SK-MEL-5 (cell line): ENCODE results near the gene MPIG6B. TPM values are rescaled to one million over a fixed set of nuclear protein-coding genes. Genes with fewer than 3 reads are reported as not detected.

Source experiments
- DNase-seq: peaks from one replicate; pipeline ENCODE4 v3.0.0-alpha.2; 2016; ENCODE audit warnings: low read depth, low spot score
- in situ Hi-C: cut with HindIII; loops from 2 replicates; pipeline ENCODE4 v1.10.0; 2016; ENCODE audit warnings: low sequenced_read_pairs, high pct_unique_total_duplicates, low pct_unique_long_range_greater_than_20kb
- small RNA-seq, 2 experiments: library from RNA; depleted of rRNA; stranded (forward); fragments of <200 nt; gene quantifications; one replicate each; pipeline ENCODE3, GENCODE V24; 2014
- total RNA-seq: library from RNA; depleted of rRNA; stranded (reverse); fragments of >200 nt; shearing (Covaris generic); gene quantifications from 2 replicates; pipeline ENCODE4 v1.2.3, GENCODE V29; 2014; rRNA removed

The MPIG6B gene
- total RNA-seq, 1 experiment from 2014 or later = not detected

DNA sequence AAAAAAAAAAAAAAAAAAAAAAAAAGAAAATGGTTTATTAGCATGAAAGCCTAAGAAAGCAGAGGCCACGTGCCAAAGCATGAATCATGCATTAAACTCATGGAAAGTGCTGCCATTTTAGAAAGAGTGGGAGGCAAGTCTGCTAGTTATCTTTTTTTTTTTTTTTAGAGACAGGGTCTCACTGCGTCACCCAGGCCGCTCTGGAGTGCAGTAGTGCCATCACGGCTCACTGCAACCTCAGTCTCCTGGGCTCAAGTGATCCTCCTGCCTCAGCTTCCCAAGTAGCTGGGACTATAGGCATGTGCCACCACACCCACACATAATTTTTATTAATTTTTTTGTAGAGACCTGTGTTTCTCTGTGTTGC, 48.8 kb downstream of the MPIG6B start:
- DNase-seq = no peak
- in situ Hi-C loops = no loop called here

- DNase-seq = no peak
- in situ Hi-C loops = no loop called here
Measured at GRCh38 chr6:31775184-31775583, 52.0 kb downstream of the MPIG6B start.

DNA sequence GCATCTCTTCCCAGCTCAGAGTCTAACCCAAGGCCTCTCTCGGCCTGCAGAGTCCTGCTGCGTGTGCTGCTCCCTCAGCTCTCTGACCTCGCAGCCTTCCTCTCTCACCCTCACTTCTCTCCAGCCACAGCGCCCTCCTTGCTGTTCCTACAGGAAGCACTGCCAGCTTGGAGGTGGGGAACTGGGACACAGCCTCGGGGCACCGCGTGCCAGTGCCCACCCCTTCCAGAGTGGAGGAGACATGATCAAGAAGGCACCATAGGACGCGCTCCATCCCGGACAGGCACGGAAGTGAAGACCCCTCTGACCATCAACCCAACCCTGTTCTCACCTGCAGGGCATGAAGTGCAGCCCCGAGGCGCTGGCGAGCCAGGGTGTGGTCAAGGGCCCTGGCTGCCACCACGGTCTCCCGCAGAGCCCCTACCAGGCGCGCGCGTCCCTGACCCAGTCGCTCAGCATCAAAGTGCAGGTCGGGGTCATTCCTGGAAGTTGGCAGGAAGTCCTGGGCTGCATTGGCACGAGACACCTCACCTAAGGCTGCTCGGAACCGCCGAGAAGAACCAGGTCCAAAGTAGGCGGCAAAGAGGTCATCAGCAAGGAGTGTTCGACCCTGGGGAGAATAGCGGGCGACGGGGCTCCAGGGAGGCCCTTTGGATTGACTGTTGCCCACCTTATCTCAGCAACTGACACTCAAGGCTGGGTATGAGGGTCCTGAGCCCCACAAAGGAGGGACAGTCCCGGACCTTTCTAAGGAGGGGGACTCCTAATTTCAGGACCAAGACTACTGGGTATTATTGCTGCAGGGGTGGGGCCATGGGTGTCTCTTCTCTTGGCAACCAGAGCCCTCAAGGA, 52.7 kb downstream of the MPIG6B start:
- in situ Hi-C loops = no loop called here
- no peak for DNase-seq

Small RNA genes lying within 50 kb of the gene (small RNA-seq; reads per million reads assigned to genes)
- gene LY6G6D (0 reads per million in 2 experiments), gene MIR4646 (0 reads per million in 2 experiments), gene MSH5-SAPCD1 (0 reads per million in 2 experiments), gene RNU6-850P (0 reads per million in 2 experiments), gene SAPCD1 (0 reads per million in 2 experiments)

Other genes starting within 250 kb of the MPIG6B start
- gene MICB, start 225.2 kb upstream of the MPIG6B start, total RNA-seq = 4.9 and 7.0 TPM in 2 replicates
- not detected in 2 replicates for gene MCCD1, start 194.4 kb upstream of the MPIG6B start, total RNA-seq
- 384 and 391 TPM in 2 replicates for gene DDX39B, start 181.4 kb upstream of the MPIG6B start, total RNA-seq
- 0.32 and 0.45 TPM in 2 replicates for gene ATP6V1G2, start 176.8 kb upstream of the MPIG6B start, total RNA-seq
- gene NFKBIL1, start 175.8 kb upstream of the MPIG6B start, total RNA-seq = 17.2 and 17.8 TPM in 2 replicates
- not detected in 2 replicates for gene LTA, start 151.1 kb upstream of the MPIG6B start, total RNA-seq
- gene TNF, start 147.8 kb upstream of the MPIG6B start, total RNA-seq = not detected in 2 replicates
- gene LTB, start 140.9 kb upstream of the MPIG6B start, total RNA-seq = not detected in 2 replicates
- not detected in 2 replicates for gene LST1, start 137.1 kb upstream of the MPIG6B start, total RNA-seq
- gene NCR3, start 130.4 kb upstream of the MPIG6B start, total RNA-seq = not detected in 2 replicates
- not detected in 2 replicates for gene AIF1, start 108.1 kb upstream of the MPIG6B start, total RNA-seq
- 32.0 and 48.6 TPM in 2 replicates for gene PRRC2A, start 102.7 kb upstream of the MPIG6B start, total RNA-seq
- gene BAG6, start 70.7 kb upstream of the MPIG6B start, total RNA-seq = 110 and 149 TPM in 2 replicates
- 0.42 and 0.43 TPM in 2 replicates for gene APOM, start 67.5 kb upstream of the MPIG6B start, total RNA-seq
- gene C6orf47, start 62.6 kb upstream of the MPIG6B start, total RNA-seq = 24.5 and 25.6 TPM in 2 replicates
- 17.8 and 18.5 TPM in 2 replicates for gene GPANK1, start 58.4 kb upstream of the MPIG6B start, total RNA-seq
- gene CSNK2B, start 57.3 kb upstream of the MPIG6B start, total RNA-seq = 213 and 226 TPM in 2 replicates
- gene LY6G5B, start 53.4 kb upstream of the MPIG6B start, total RNA-seq = 0.85 and 0.87 TPM in 2 replicates
- gene LY6G5C, start 42.3 kb upstream of the MPIG6B start, total RNA-seq = 0.48 TPM in 1 of 2 replicates, not detected in the other
- gene ABHD16A, start 20.0 kb upstream of the MPIG6B start, total RNA-seq = 53.0 and 55.0 TPM in 2 replicates
- not detected in 2 replicates for gene LY6G6F, start 16.5 kb upstream of the MPIG6B start, total RNA-seq
- not detected in 2 replicates for gene LY6G6D, start 8.0 kb upstream of the MPIG6B start, total RNA-seq
- gene LY6G6C, start 1.6 kb upstream of the MPIG6B start, total RNA-seq = not detected in 2 replicates
- gene DDAH2, start 5.9 kb downstream of the MPIG6B start, total RNA-seq = 4.6 and 4.7 TPM in 2 replicates
- 466 and 467 TPM in 2 replicates for gene CLIC1, start 13.2 kb downstream of the MPIG6B start, total RNA-seq
- gene MSH5, start 16.6 kb downstream of the MPIG6B start, total RNA-seq = 16.1 and 17.5 TPM in 2 replicates
- 1.1 and 1.7 TPM in 2 replicates for gene SAPCD1, start 39.3 kb downstream of the MPIG6B start, total RNA-seq
- not detected in 2 replicates for gene VWA7, start 54.0 kb downstream of the MPIG6B start, total RNA-seq
- gene VARS1, start 72.4 kb downstream of the MPIG6B start, total RNA-seq = 38.9 and 53.0 TPM in 2 replicates
- gene LSM2, start 83.6 kb downstream of the MPIG6B start, total RNA-seq = 45.6 and 47.0 TPM in 2 replicates
- 0.29 TPM in 2 replicates for gene HSPA1L, start 91.9 kb downstream of the MPIG6B start, total RNA-seq
- 7.1 and 8.2 TPM in 2 replicates for gene HSPA1A, start 92.2 kb downstream of the MPIG6B start, total RNA-seq
- 104 TPM in 2 replicates for gene HSPA1B, start 104.4 kb downstream of the MPIG6B start, total RNA-seq
- 213 and 215 TPM in 2 replicates for gene NEU1, start 139.4 kb downstream of the MPIG6B start, total RNA-seq
- not detected in 2 replicates for gene SLC44A4, start 155.6 kb downstream of the MPIG6B start, total RNA-seq
- gene EHMT2, start 174.3 kb downstream of the MPIG6B start, total RNA-seq = 39.4 and 47.7 TPM in 2 replicates
- gene ZBTB12, start 178.7 kb downstream of the MPIG6B start, total RNA-seq = 1.3 and 2.2 TPM in 2 replicates
- 9.4 and 10.1 TPM in 2 replicates for gene C2, start 204.3 kb downstream of the MPIG6B start, total RNA-seq
- gene CFB, start 222.7 kb downstream of the MPIG6B start, total RNA-seq = not detected in 2 replicates
- gene NELFE, start 235.6 kb downstream of the MPIG6B start, total RNA-seq = 81.9 and 91.0 TPM in 2 replicates
- 21.4 and 28.3 TPM in 2 replicates for gene SKIC2, start 235.8 kb downstream of the MPIG6B start, total RNA-seq
- 5.2 and 9.2 TPM in 2 replicates for gene DXO, start 248.8 kb downstream of the MPIG6B start, total RNA-seq